WI38 (cell line): ENCODE data around the gene ZBTB21.

Experiments used
- H3K4me3 ChIP-seq: 2 replicates; pipeline ENCODE4 v1.5.1; 2011; ENCODE audit warnings: low read depth, mild to moderate bottlenecking, control low read depth, low read length
- TF ChIP-seq, protein P1 (sequence below): IDR thresholded peaks from 2 replicates; pipeline ENCODE4 v1.5.1; 2012; ENCODE audit warnings: low read depth, mild to moderate bottlenecking, control low read depth, low read length

The ZBTB21 gene

DNA sequence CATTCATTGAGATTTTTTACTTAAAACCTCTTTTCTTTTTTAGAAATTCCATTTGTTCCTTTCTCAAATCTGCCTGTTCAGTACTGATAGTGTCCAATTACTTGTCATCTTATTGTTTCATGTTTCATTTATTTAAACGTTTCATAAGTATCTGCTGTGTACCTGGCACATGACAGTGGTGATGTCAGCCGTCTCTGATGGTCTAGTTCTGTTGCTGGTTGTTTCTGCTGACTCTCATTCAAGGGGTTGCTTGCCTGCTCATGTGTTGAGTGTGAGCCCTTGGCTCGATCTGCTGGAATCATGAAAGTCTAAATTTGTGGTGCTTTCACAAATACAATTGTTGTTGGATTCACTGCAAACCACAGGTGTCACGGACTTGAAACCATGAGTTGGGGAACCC, 30.8 kb downstream of the ZBTB21 start:
- TF ChIP-seq, protein P1, sequence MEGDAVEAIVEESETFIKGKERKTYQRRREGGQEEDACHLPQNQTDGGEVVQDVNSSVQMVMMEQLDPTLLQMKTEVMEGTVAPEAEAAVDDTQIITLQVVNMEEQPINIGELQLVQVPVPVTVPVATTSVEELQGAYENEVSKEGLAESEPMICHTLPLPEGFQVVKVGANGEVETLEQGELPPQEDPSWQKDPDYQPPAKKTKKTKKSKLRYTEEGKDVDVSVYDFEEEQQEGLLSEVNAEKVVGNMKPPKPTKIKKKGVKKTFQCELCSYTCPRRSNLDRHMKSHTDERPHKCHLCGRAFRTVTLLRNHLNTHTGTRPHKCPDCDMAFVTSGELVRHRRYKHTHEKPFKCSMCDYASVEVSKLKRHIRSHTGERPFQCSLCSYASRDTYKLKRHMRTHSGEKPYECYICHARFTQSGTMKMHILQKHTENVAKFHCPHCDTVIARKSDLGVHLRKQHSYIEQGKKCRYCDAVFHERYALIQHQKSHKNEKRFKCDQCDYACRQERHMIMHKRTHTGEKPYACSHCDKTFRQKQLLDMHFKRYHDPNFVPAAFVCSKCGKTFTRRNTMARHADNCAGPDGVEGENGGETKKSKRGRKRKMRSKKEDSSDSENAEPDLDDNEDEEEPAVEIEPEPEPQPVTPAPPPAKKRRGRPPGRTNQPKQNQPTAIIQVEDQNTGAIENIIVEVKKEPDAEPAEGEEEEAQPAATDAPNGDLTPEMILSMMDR: no peak
- H3K4me3 ChIP-seq: no peak overlapping the region

DNA sequence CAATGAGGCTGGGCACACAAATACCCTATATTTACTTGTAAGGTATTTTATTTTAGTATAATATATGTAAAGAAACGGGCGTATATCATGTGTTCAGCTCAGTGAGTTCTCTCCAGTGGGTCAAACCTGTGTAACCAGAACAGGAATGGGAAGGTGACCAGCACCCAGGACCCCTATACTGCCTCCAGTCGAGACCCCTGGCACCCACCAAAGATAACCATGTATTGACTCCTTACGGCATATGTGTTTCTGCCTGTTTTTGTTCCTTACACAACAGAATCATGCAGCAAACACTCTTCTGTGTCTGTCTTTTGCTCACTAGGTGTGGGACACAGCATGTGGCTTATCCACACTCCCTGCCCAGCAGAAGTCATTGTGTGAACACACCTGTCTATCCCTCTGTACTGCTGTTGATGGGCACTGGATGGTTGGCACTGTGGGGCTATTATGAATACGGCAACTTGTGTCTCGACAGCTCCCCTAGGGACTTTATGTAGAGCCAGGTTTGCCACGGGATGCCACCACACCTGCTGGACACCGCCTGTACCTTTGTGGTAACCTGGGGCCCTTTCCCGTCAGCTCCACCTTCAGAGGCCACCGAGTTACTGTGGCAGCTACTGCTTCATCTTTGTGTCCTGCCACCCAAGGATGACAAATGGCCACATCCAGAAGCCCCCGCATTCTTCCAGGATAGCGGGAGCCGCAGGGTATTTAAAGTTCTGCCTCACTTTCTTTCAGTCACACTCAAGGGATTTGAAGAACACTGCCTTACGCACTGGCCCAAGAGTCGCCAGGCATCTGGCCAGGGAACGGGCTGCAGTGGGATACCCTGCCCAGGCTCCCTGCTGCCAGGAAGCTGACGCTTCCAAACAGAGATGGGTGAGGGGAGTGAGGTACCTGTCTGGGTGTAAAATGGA, 32.9 kb downstream of the ZBTB21 start:
- TF ChIP-seq, protein P1: no peak
- H3K4me3 ChIP-seq: no peak overlapping the region

DNA sequence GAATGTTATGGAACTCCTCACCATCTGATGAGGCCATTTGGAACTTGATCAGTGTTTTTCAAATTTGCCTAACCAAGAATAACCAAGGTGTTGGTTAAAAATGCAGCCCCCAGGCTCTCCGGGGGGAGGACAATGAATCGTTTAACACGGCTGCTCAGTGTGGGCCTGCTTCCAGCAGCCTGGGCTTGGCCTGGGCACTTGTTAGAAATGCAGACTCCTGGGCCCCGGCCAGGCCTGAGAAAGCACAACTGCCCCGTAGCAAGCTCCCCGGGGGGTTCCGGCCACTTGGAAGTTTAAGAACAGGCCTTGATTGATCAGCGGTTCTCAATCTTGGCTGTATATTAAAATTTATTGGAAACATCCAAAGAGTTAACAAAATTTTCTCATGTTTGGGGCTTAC, 33.5 kb downstream of the ZBTB21 start:
- no peak overlapping the region for H3K4me3 ChIP-seq
- TF ChIP-seq, protein P1: no peak

DNA sequence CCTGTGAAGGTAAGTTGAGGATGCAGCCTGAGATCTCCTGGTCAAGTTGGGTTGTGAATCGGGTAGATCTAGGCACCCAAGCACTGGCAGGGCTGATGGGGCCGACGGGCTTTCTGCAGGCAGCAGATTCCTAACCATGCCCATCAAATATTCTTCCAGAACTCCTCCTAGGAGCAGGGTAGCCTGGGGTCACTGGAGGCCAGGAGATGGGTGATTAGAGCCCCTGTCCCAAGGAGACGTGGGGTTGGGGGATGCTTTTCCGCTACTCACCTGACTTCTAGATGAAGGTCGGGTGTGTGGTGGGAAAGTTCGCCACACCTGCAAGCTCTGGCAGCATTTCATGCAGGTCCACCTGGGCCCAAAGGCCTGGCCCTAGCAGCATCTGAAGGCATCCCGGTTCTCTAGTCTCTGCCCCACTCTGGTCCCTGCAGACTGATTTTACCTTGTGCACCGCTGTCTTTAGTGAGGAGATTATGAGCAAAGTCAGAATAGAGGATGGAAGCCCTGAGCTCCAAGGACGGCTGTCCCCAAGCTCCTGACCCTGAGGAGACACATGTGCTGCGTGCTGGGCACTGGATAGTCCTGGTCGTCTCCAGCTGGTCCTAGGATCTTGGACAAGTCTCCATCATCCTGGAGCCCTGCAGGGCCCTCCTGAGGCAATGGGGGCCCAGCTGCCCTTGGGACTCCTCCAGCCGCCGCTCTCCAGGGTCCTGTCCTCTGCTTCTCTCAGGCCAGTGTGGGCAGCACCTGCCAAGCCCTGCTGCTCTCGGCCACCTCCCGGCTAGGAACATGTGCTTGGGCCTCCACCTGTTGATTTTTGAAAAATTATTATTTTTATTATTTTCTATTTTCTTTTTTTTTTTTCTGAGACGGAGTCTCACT, 34.5 kb downstream of the ZBTB21 start:
- TF ChIP-seq, protein P1: no peak
- no peak overlapping the region for H3K4me3 ChIP-seq

DNA sequence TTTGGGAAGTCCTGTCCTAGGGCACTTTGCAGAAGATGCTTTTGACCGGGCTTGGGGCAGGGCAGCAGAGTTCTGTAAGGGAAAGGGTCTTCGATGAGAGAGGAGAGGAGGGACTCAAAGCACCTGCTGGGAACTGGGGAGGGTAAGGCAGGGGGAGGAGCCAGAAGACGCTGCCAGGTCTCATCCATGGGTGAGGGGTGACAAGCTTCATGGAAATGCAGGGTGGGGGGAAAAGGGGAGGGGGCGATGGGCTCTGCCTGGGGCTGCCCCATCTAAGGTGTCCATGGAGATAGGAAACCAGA, 35.5 kb downstream of the ZBTB21 start:
- TF ChIP-seq, protein P1: no peak
- H3K4me3 ChIP-seq: no peak overlapping the region

DNA sequence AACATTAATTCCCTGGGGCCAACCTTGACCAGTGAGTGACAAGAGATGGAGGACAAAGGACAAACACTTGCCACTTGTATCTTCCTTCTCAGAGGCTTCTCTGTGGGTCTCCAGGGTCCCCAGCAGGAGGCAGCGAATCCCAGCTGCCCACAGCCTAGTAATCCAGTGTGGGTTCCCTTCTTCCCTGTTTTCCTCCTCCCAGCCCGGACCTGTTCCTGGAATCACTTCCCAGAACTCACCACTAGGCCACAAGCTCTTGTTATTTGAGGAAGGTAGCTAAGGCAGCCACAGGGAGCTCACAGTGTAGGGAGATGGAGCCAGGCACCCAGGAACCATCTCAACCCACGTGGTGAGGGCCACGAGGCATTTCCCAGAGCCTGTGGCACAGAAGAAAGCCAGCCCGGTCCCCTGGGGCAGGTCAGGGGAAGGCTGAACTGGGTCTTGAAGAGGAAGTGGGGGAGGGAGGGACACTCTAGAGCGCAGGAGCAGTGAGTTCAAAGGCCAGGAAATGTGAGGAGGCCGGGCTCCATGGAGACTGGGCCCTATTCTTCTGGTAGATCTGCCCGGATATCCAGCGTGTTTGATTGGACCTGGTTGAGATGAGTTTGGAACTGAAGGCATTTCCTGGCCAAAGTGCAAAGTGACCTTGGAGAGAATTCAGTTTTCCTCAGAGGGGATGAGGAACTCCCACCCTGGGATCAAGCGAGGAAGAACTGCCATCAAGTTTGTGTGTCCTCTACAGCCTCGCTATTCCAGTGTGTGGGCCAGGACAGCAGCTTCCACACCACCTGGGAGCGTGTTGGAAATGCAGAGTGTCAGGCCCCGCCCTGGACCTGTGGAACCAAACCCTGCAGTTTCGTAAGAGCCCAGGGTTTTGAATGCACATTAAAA, 36.1 kb downstream of the ZBTB21 start:
- H3K4me3 ChIP-seq: no peak overlapping the region
- TF ChIP-seq, protein P1: peak; percentile 34
